IPS DF 6.9 (cell line): Measurements from ENCODE around the gene OR6K6.

Experiments used
- DNase-seq: peaks from one replicate; pipeline ENCODE4 v3.0.0-alpha.2; 2013; ENCODE audit warnings: low read depth, low spot score
- H3K27ac ChIP-seq: one replicate; pipeline ENCODE4 v1.5.1; 2013; ENCODE audit warnings: low read length, control low read depth
- H3K27me3 ChIP-seq: 2 replicates; pipeline ENCODE4 v1.6.1; 2013; ENCODE audit warnings: mild to moderate bottlenecking, low read length; ENCODE audit not compliant: control insufficient read depth, insufficient read depth
- H3K36me3 ChIP-seq: 2 replicates; pipeline ENCODE4 v1.6.1; 2013; ENCODE audit warnings: low read length; ENCODE audit not compliant: control insufficient read depth, insufficient read depth
- H3K4me1 ChIP-seq: 2 replicates; pipeline ENCODE4 v1.6.1; 2013; ENCODE audit warnings: low read length; ENCODE audit not compliant: control insufficient read depth, insufficient read depth
- H3K4me3 ChIP-seq: 2 replicates; pipeline ENCODE4 v1.5.1; 2013; ENCODE audit warnings: mild to moderate bottlenecking, low read length
- H3K9me3 ChIP-seq: 2 replicates; pipeline ENCODE4 v1.6.1; 2013; ENCODE audit warnings: low read length, inconsistent platforms; ENCODE audit not compliant: control insufficient read depth, insufficient read depth
- WGBS: extraction: QIAGEN DNeasy Blood & Tissue Kit; methylation state at CpG from one replicate; pipeline ENCODE4 v1.1.7; 2013; ENCODE audit warnings: mixed read lengths, missing lambda C conversion rate; ENCODE audit not compliant: insufficient read length, insufficient coverage; 5-methylcytosine and 5-hydroxymethylcytosine counted together

Gene OR6K6

DNA sequence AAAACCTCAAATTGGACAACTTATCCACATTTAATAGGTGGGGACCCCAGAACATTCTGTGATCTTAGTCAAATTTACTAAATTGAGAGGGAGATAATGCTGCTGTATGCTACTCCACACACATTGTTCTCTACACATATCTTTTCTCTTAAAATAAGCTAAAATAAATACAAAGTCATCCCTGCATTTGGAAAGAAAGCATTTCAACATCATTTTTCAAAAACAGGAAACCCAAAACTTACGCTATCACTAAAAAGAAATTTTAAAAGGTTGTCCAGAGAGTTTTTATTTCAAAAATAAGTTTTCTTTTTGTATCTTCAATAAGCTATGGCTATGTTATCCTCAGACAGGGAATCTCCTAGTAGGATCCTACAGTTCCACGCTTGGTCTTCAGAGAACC, 46.0 kb downstream of the OR6K6 start:
- Histone ChIP-seq H3K27ac (no peak overlapping the region), H3K4me1 (no peaks in the 10 kb centered on the region), H3K27me3 (no peaks in the 10 kb centered on the region), H3K4me3 (no peak overlapping the region), H3K36me3 (no peaks in the 10 kb centered on the region), H3K9me3 (no peaks in the 10 kb centered on the region)
- no CpG with 5 or more reads among the region's 2 CpGs for WGBS
- no peak for DNase-seq

DNA sequence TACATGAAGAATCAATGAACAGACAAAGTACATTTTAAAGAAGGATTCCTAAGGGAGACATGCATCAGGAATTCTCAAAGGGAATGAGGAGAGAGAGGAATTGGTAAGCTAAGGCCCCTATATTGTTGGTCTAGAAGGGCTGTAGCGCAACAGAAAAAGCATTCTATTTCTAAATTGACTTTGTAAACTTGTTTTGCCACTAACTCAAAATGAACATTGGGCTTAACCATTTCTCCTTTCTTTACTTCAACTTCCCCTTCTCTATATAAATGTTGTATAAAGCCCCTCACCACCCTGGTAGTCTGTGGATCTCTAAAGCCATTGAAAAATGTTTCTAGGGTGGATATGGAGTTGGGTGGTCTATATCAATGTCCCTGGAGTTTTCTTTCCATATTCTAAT, 46.9 kb downstream of the OR6K6 start:
- no peak overlapping the region for H3K27ac ChIP-seq
- H3K9me3 ChIP-seq, result no peaks in the 10 kb centered on the region
- no peak overlapping the region for H3K4me3 ChIP-seq
- H3K27me3 ChIP-seq, result no peaks in the 10 kb centered on the region
- H3K36me3 ChIP-seq, result no peaks in the 10 kb centered on the region
- no peaks in the 10 kb centered on the region for H3K4me1 ChIP-seq
- DNase-seq, result no peak
- no CpG with 5 or more reads among the region's 1 CpG for WGBS

DNA sequence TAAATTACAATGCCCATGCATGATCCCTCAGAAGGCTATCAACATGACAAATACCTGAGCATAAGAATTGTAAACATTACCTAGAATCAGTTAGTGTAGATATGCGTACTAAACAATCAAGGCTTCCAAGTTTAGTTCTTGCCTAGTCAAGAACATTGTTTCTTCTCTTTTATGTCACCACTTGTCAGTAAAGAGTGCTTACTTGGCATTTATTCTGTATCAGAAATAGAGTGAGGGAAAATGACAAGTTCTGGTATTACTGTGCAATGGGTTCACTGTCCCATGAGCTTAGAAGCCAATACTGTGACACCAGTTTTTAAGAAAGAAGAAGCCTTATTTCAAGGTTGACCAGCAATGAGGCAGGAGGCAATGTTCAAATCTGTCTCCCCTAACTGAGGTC, 49.2 kb downstream of the OR6K6 start:
- Histone ChIP-seq H3K4me3 (no peak overlapping the region), H3K27me3 (no peaks in the 10 kb centered on the region), H3K9me3 (no peaks in the 10 kb centered on the region), H3K27ac (no peak overlapping the region), H3K36me3 (no peaks in the 10 kb centered on the region), H3K4me1 (no peaks in the 10 kb centered on the region)
- no CpG with 5 or more reads among the region's 1 CpG for WGBS
- DNase-seq, result no peak
